Loucy (cell line): Measurements from ENCODE around the gene WWOX.

Source experiments
- CTCF ChIP-seq: fragments of 200-600 bp; sonication (generic); conservative IDR thresholded peaks from 2 replicates; pipeline ENCODE4 v1.5.1; 2014; ENCODE audit warnings: mild to moderate bottlenecking, antibody characterized with exemption, low read length
- EZH2phosphoT487 ChIP-seq: fragments of 200-600 bp; IDR thresholded peaks from 2 replicates; pipeline ENCODE4 v1.6.1; 2018; ENCODE audit warnings: antibody characterized with exemption, mild to moderate bottlenecking, moderate library complexity, borderline replicate concordance

GRCh38 chr16:78677181-78677731 lies 577.8 kb downstream of the WWOX start:
- no peak for TF ChIP-seq CTCF
- TF ChIP-seq EZH2phosphoT487: no peak
